ENCODE measurements around the gene TMEM174. TPM values are rescaled to one million over a fixed set of nuclear protein-coding genes. Genes with fewer than 3 reads are reported as not detected.

Gene TMEM174
- total RNA-seq, result not detected

- POLR2A ChIA-PET, result no interaction called here
- CTCF ChIA-PET, result interaction anchor here (0.7 kb wide), 1 partner anchor 90 kb away, joined by 5 read pairs; no protein-coding TSS in a partner anchor
Observed at GRCh38 chr5:73172951-73173350, at the start of gene TMEM174. TSS of gene TMEM174 (plus strand) at chr5:73173193. CDS start at chr5:73173244, 51 bp downstream.

- POLR2A ChIA-PET, result no interaction called here
- CTCF ChIA-PET, result no interaction called here
Observed at GRCh38 chr5:73125289-73125688, 47.7 kb upstream of the TMEM174 start.

- POLR2A ChIA-PET, result no interaction called here
- CTCF ChIA-PET, result interaction anchor here (1.6 kb wide), 1 partner anchor 44 kb away, joined by 3 read pairs; no protein-coding TSS in a partner anchor
Observed at GRCh38 chr5:73126381-73126780, 46.6 kb upstream of the TMEM174 start.

- CTCF ChIA-PET, result interaction anchor here (1.6 kb wide), 1 partner anchor 43 kb away, joined by 3 read pairs; no protein-coding TSS in a partner anchor
- POLR2A ChIA-PET, result no interaction called here
Observed at GRCh38 chr5:73126957-73127356, 46.0 kb upstream of the TMEM174 start.

GRCh38 chr5:73129143-73129542 is 43.9 kb upstream of the TMEM174 start:
- ChIA-PET CTCF (no interaction called here), POLR2A (no interaction called here)

- ChIA-PET CTCF (no interaction called here), POLR2A (no interaction called here)
Observed at GRCh38 chr5:73130811-73131210, 42.2 kb upstream of the TMEM174 start.

GRCh38 chr5:73131711-73132425 is 41.1 kb upstream of the TMEM174 start:
- ChIA-PET CTCF (no interaction called here), POLR2A (no interaction called here)

- POLR2A ChIA-PET, result no interaction called here
- CTCF ChIA-PET, result no interaction called here
Observed at GRCh38 chr5:73132759-73133158, 40.2 kb upstream of the TMEM174 start.

GRCh38 chr5:73135021-73135420 is 38.0 kb upstream of the TMEM174 start:
- CTCF ChIA-PET, result no interaction called here
- POLR2A ChIA-PET, result no interaction called here

- ChIA-PET POLR2A (no interaction called here), CTCF (no interaction called here)
Observed at GRCh38 chr5:73135429-73136054, 37.5 kb upstream of the TMEM174 start.

GRCh38 chr5:73136055-73136562 is 36.9 kb upstream of the TMEM174 start:
- POLR2A ChIA-PET, result no interaction called here
- CTCF ChIA-PET, result no interaction called here

- ChIA-PET CTCF (no interaction called here), POLR2A (no interaction called here)
Observed at GRCh38 chr5:73137563-73138530, 35.1 kb upstream of the TMEM174 start.

GRCh38 chr5:73139485-73139884 is 33.5 kb upstream of the TMEM174 start:
- ChIA-PET CTCF (interaction anchor here (1.2 kb wide), 1 partner anchor 31 kb away, joined by 3 read pairs; no protein-coding TSS in a partner anchor), POLR2A (no interaction called here)

GRCh38 chr5:73140801-73141200 is 32.2 kb upstream of the TMEM174 start:
- POLR2A ChIA-PET, result no interaction called here
- CTCF ChIA-PET, result interaction anchor here (1.2 kb wide), 1 partner anchor 30 kb away, joined by 3 read pairs; no protein-coding TSS in a partner anchor

- ChIA-PET CTCF (no interaction called here), POLR2A (no interaction called here)
Observed at GRCh38 chr5:73142035-73142434, 31.0 kb upstream of the TMEM174 start.

- CTCF ChIA-PET, result no interaction called here
Observed at GRCh38 chr5:73143716-73144115, 29.3 kb upstream of the TMEM174 start.

GRCh38 chr5:73149540-73149939 is 23.5 kb upstream of the TMEM174 start:
- ChIA-PET POLR2A (no interaction called here), CTCF (no interaction called here)

More at GRCh38 chr5:73143716-73144115, 29.3 kb upstream of the TMEM174 start:
- POLR2A ChIA-PET, result no interaction called here

GRCh38 chr5:73150876-73151275 is 22.1 kb upstream of the TMEM174 start:
- CTCF ChIA-PET, result interaction anchor here (1.6 kb wide), 1 partner anchor 51 kb away, joined by 4 read pairs; no protein-coding TSS in a partner anchor

GRCh38 chr5:73151766-73152410 is 21.1 kb upstream of the TMEM174 start:
- POLR2A ChIA-PET, result no interaction called here
- CTCF ChIA-PET, result interaction anchor here (1.6 kb wide), 1 partner anchor 50 kb away, joined by 4 read pairs; no protein-coding TSS in a partner anchor

More at GRCh38 chr5:73150876-73151275, 22.1 kb upstream of the TMEM174 start:
- POLR2A ChIA-PET, result no interaction called here
